NB4 (cell line): ENCODE results near the gene ANXA9.

Source experiments
- CTCF ChIP-seq: IDR thresholded peaks from one replicate; pipeline ENCODE4 v1.5.1; 2012; ENCODE audit warnings: low read depth, low read length
- MYC ChIP-seq: IDR thresholded peaks from 2 replicates; pipeline ENCODE4 v1.6.1; 2011; ENCODE audit warnings: low read depth, low read length
- POLR2A ChIP-seq: IDR thresholded peaks from 2 replicates; pipeline ENCODE4 v1.6.1; 2011; ENCODE audit warnings: mild to moderate bottlenecking; ENCODE audit not compliant: insufficient read length; ENCODE audit errors: extremely low read depth

GRCh38 chr1:150971583-150972416 lies 10.3 kb upstream of the ANXA9 start:
- TF ChIP-seq CTCF = no peak
- no peak for TF ChIP-seq MYC
- TF ChIP-seq POLR2A = no peak
